GM12878 (cell line): Measurements from ENCODE around the gene HIVEP2. TPM values are rescaled to one million over a fixed set of nuclear protein-coding genes. Genes with fewer than 3 reads are reported as not detected.

Experiments
- BACH1 ChIP-seq: fragments of 450-650 bp; IDR thresholded peaks from 2 replicates; pipeline ENCODE4 v1.6.1; 2017; ENCODE audit warnings: mild to moderate bottlenecking, borderline replicate concordance
- BHLHE40 ChIP-seq, 2 experiments: fragments of 450-650 bp in 1 of 2; IDR thresholded peaks; 2 replicates each; pipeline ENCODE4 v1.6.1; 2011 to 2017; ENCODE audit warnings: low read depth in 2 of 2, borderline replicate concordance in 1 of 2, improper control_type of control experiment in 1 of 2, low read length in 1 of 2, mild to moderate bottlenecking in 1 of 2
- E2F8 ChIP-seq: fragments of 450-650 bp; IDR thresholded peaks from 2 replicates; pipeline ENCODE4 v1.6.1; 2018; ENCODE audit warnings: mild to moderate bottlenecking, low read depth, moderate library complexity; ENCODE audit not compliant: partially characterized antibody
- NFYA ChIP-seq: IDR thresholded peaks from 2 replicates; pipeline ENCODE4 v1.6.1; 2011; ENCODE audit warnings: low read depth, mild to moderate bottlenecking, low read length, improper control_type of control experiment, borderline replicate concordance
- NR2C2 ChIP-seq: IDR thresholded peaks from 2 replicates; pipeline ENCODE4 v1.6.1; 2011; ENCODE audit warnings: borderline replicate concordance, low read depth; ENCODE audit not compliant: control insufficient read depth, insufficient read length
- POLR2A ChIP-seq: IDR thresholded peaks from 2 replicates; pipeline ENCODE4 v1.6.1; 2011; ENCODE audit warnings: low read depth, mild to moderate bottlenecking, low read length
- POU2F2 ChIP-seq: IDR thresholded peaks from 3 replicates; pipeline ENCODE4 v1.6.1; 2011; ENCODE audit warnings: low read depth, mild to moderate bottlenecking, low read length, borderline replicate concordance
- SREBF1 ChIP-seq: IDR thresholded peaks from 2 replicates; pipeline ENCODE4 v1.6.1; 2012; ENCODE audit warnings: mild to moderate bottlenecking, low read length
- SREBF2 ChIP-seq: IDR thresholded peaks from 2 replicates; pipeline ENCODE4 v1.6.1; 2012; ENCODE audit warnings: mild to moderate bottlenecking, low read length
- SRF ChIP-seq, 2 experiments: IDR thresholded peaks; 2 replicates each; pipeline ENCODE4 v1.6.1; 2011; ENCODE audit warnings: low read depth in 2 of 2, low read length in 2 of 2, mild to moderate bottlenecking in 1 of 2, moderate library complexity in 1 of 2
- SUPT20H ChIP-seq: IDR thresholded peaks from 2 replicates; pipeline ENCODE4 v1.6.1; 2011; ENCODE audit warnings: low read depth, mild to moderate bottlenecking, low read length, moderate library complexity, borderline replicate concordance; ENCODE audit not compliant: control insufficient read depth
- SUZ12 ChIP-seq: fragments of 200-600 bp; sonication (generic); IDR thresholded peaks from one replicate; pipeline ENCODE4 v1.6.1; 2018; ENCODE audit warnings: antibody characterized with exemption, mild to moderate bottlenecking; ENCODE audit not compliant: unreplicated experiment
- ZNF207 ChIP-seq: fragments of 450-650 bp; IDR thresholded peaks from 2 replicates; pipeline ENCODE4 v1.6.1; 2014; ENCODE audit warnings: antibody characterized with exemption, mild to moderate bottlenecking, borderline replicate concordance
- polyA plus RNA-seq, 11 experiments: library from polyadenylated mRNA; depleted of rRNA in 4 of 11; unstranded in 6 of 11; stranded (reverse) in 5 of 11; fragments of >200 nt; fragmentation: Nextera tagmentation in 4 of 11; fragmentation: Illumina TruSeq in 1 of 11; extraction: Ambion mirVana in 4 of 11; extraction: Trizol in 1 of 11; gene quantifications; 1 replicate in 1 of 11; 2 replicates in 10 of 11; pipeline versions ENCODE4 v1.2.1 to v1.2.3, GENCODE V29; 2011 to 2016; ENCODE audit warnings: inconsistent platforms in 2 of 11, missing spikeins in 2 of 11, low read depth in 1 of 11
- total RNA-seq, 4 experiments: library from RNA; depleted of rRNA in 3 of 4; stranded (reverse); fragments of >200 nt in 3 of 4; fragmentation: Illumina TruSeq in 1 of 4; extraction: Trizol in 1 of 4; gene quantifications; 2 replicates each; pipeline versions ENCODE4 v1.2.1 to v1.2.3, GENCODE V29; 2013 to 2021
- TF ChIP-seq, protein P1 (sequence below): fragments of 450-650 bp; IDR thresholded peaks from 2 replicates; pipeline ENCODE4 v1.6.1; 2017; ENCODE audit warnings: antibody characterized with exemption, mild to moderate bottlenecking, moderate library complexity
- TF ChIP-seq, protein P2 (sequence below): fragments of 450-650 bp; IDR thresholded peaks from 2 replicates; pipeline ENCODE4 v1.6.1; 2017; ENCODE audit warnings: mild to moderate bottlenecking, low read depth, inconsistent platforms; ENCODE audit not compliant: poor library complexity, severe bottlenecking

HIVEP2 gene
- total and polyA plus RNA-seq, 10 of the 15 experiments (the other 5 are each of a cell fraction or from before 2014, with no cell fraction given), result 1.2 to 15.7 (median 10.2) TPM

DNA sequence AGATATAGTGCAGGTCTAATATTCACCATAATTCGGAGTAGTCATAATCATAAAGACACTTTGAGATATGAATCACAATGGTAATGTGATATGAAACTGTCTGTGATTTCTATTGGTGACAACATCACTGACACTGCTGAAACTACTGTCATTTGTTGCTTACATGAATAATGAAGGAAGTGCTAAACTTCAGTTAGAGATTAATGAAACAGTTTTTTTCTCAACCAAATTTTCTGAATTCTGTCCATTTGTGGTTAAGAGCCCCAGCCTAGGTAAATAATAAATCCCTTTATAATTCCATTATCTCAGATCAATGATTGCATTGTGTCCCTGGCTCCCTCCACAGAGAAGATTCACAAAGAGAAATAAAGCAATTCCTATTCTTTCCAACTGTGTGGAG, 122.6 kb downstream of the HIVEP2 start (continued):
- TF ChIP-seq E2F8, result no peak
- TF ChIP-seq SREBF2, result no peak
- TF ChIP-seq NFYA, result no peak
- TF ChIP-seq, protein P1, sequence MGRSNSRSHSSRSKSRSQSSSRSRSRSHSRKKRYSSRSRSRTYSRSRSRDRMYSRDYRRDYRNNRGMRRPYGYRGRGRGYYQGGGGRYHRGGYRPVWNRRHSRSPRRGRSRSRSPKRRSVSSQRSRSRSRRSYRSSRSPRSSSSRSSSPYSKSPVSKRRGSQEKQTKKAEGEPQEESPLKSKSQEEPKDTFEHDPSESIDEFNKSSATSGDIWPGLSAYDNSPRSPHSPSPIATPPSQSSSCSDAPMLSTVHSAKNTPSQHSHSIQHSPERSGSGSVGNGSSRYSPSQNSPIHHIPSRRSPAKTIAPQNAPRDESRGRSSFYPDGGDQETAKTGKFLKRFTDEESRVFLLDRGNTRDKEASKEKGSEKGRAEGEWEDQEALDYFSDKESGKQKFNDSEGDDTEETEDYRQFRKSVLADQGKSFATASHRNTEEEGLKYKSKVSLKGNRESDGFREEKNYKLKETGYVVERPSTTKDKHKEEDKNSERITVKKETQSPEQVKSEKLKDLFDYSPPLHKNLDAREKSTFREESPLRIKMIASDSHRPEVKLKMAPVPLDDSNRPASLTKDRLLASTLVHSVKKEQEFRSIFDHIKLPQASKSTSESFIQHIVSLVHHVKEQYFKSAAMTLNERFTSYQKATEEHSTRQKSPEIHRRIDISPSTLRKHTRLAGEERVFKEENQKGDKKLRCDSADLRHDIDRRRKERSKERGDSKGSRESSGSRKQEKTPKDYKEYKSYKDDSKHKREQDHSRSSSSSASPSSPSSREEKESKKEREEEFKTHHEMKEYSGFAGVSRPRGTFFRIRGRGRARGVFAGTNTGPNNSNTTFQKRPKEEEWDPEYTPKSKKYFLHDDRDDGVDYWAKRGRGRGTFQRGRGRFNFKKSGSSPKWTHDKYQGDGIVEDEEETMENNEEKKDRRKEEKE, result no peak
- TF ChIP-seq POU2F2, result peak; percentile 23; the same call in 1 of the 3 replicates
- no peak for TF ChIP-seq ZNF207
- no peak for TF ChIP-seq SUPT20H
- TF ChIP-seq BACH1, result peak; percentile 39; the same call in 1 of the 2 replicates
- no peak for TF ChIP-seq SUZ12
- TF ChIP-seq POLR2A, result no peak
- TF ChIP-seq, protein P2, sequence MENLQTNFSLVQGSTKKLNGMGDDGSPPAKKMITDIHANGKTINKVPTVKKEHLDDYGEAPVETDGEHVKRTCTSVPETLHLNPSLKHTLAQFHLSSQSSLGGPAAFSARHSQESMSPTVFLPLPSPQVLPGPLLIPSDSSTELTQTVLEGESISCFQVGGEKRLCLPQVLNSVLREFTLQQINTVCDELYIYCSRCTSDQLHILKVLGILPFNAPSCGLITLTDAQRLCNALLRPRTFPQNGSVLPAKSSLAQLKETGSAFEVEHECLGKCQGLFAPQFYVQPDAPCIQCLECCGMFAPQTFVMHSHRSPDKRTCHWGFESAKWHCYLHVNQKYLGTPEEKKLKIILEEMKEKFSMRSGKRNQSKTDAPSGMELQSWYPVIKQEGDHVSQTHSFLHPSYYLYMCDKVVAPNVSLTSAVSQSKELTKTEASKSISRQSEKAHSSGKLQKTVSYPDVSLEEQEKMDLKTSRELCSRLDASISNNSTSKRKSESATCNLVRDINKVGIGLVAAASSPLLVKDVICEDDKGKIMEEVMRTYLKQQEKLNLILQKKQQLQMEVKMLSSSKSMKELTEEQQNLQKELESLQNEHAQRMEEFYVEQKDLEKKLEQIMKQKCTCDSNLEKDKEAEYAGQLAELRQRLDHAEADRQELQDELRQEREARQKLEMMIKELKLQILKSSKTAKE, result peak; percentile 92
- no peak for TF ChIP-seq NR2C2
- no peak for TF ChIP-seq SREBF1
- no peak for TF ChIP-seq SRF (IDR thresholded peaks at IDR 0.05; ENCODE audit: low read depth in 2 of 2, low read length in 2 of 2)
- peak; percentile 66 to 77 for TF ChIP-seq BHLHE40 (IDR thresholded peaks at IDR 0.05; ENCODE audit: borderline replicate concordance in 1 of 2, low read depth in 2 of 2, low read length in 1 of 2)
